PC-9 (cell line): ENCODE measurements around the gene C7. TPM values are rescaled to one million over a fixed set of nuclear protein-coding genes. Genes with fewer than 3 reads are reported as not detected.

Source experiments
- BruUV-seq: library from RNA; stranded (reverse); fragments of 400-500 nt; replicated peaks from 2 replicates; lab custom pipeline; 2021; lab: Mats Ljungman, UMichigan
- CTCF ChIA-PET: fragments of 300-600 bp; sonication (Branson Sonifier 250); formaldehyde crosslinking; loops from one replicate; lab custom pipeline; 2022; ENCODE audit warnings: antibody characterized with exemption; lab: Charles Lee
- POLR2A ChIA-PET: fragments of 300-600 bp; sonication (Branson Sonifier 250); formaldehyde crosslinking; loops from one replicate; lab custom pipeline; 2022; ENCODE audit warnings: antibody characterized with exemption; ENCODE audit not compliant: unreplicated experiment; lab: Charles Lee
- DNase-seq, 2 experiments: peaks; one replicate each; pipeline versions ENCODE4 v3.0.0 to v3.0.0-alpha.2; 2015 to 2022; ENCODE audit warnings: mixed read lengths in 1 of 2
- H2AFZ ChIP-seq: fragments of 200-600 bp; sonication (generic); 2 replicates; pipeline ENCODE4 v1.8.1; 2017; ENCODE audit warnings: antibody characterized with exemption
- H3F3A ChIP-seq: fragments of 200-600 bp; sonication (generic); 2 replicates; pipeline ENCODE4 v1.8.1; 2017; ENCODE audit warnings: antibody characterized with exemption, mild to moderate bottlenecking, low read depth; ENCODE audit not compliant: insufficient read depth
- H3K27ac ChIP-seq: fragments of 200-600 bp; sonication (generic); 2 replicates; pipeline ENCODE4 v1.6.1; 2016; ENCODE audit warnings: mixed run types
- H3K27me3 ChIP-seq: fragments of 200-600 bp; sonication (generic); 2 replicates; pipeline ENCODE4 v1.6.1; 2016; ENCODE audit warnings: low read depth, mixed run types; ENCODE audit not compliant: insufficient read depth
- H3K36me3 ChIP-seq: fragments of 200-600 bp; sonication (generic); 2 replicates; pipeline ENCODE4 v1.6.1; 2016; ENCODE audit warnings: low read depth, mixed run types
- H3K4me1 ChIP-seq: fragments of 200-600 bp; sonication (generic); replicated peaks from 2 replicates; pipeline ENCODE4 v1.6.1; 2016; ENCODE audit warnings: mixed run types; ENCODE audit not compliant: insufficient read depth
- H3K4me2 ChIP-seq: fragments of 200-600 bp; sonication (generic); 2 replicates; pipeline ENCODE4 v1.6.1; 2017; ENCODE audit warnings: mixed run types
- H3K4me3 ChIP-seq: fragments of 200-600 bp; sonication (generic); 2 replicates; pipeline ENCODE4 v1.6.1; 2016; ENCODE audit warnings: mixed run types
- H3K79me2 ChIP-seq: fragments of 200-600 bp; sonication (generic); 2 replicates; pipeline ENCODE4 v1.6.1; 2017; ENCODE audit warnings: low read depth, mixed run types
- H3K9me2 ChIP-seq: fragments of 200-600 bp; sonication (generic); 2 replicates; pipeline ENCODE4 v1.8.1; 2017; ENCODE audit warnings: mild to moderate bottlenecking; ENCODE audit not compliant: insufficient read depth
- H3K9me3 ChIP-seq: fragments of 200-600 bp; sonication (generic); 2 replicates; pipeline ENCODE4 v1.8.1; 2016; ENCODE audit warnings: low read depth; ENCODE audit not compliant: insufficient read depth
- H4K20me1 ChIP-seq: fragments of 200-600 bp; sonication (generic); 2 replicates; pipeline ENCODE4 v1.8.1; 2017; ENCODE audit not compliant: insufficient read depth
- CTCF ChIP-seq: fragments of 200-600 bp; sonication (generic); conservative IDR thresholded peaks from 2 replicates; pipeline ENCODE4 v1.6.1; 2017; ENCODE audit warnings: mixed run types, antibody characterized with exemption, mild to moderate bottlenecking, moderate library complexity
- EZH2 ChIP-seq: fragments of 200-600 bp; sonication (generic); IDR thresholded peaks from 2 replicates; pipeline ENCODE4 v1.8.0; 2017; ENCODE audit warnings: antibody characterized with exemption, low read depth
- intact Hi-C: fragments of 100-400 bp; cut with micrococcal nuclease; formaldehyde crosslinking; loops from one replicate; pipeline ENCODE4 v1.10.0; 2022; ENCODE audit not compliant: unreplicated experiment
- total RNA-seq: library from RNA; stranded (reverse); gene quantifications from 2 replicates; pipeline ENCODE4 v1.2.3, GENCODE V29; 2021

Gene C7
- total RNA-seq, 1 experiment from 2014 or later = not detected

- CTCF ChIA-PET = no interaction called here
Measured at GRCh38 chr5:40932766-40933165, 23.5 kb downstream of the C7 start.

GRCh38 chr5:40937075-40937474, 27.8 kb downstream of the C7 start:
- no peak overlapping the region for H2AFZ ChIP-seq
- ChIA-PET CTCF (no interaction called here), POLR2A (no interaction called here)
- no peaks in the 10 kb centered on the region; the same call in 1 of the 2 replicates for H3K9me3 ChIP-seq
- H4K20me1 ChIP-seq = no peaks in the 10 kb centered on the region
- H3K27me3 ChIP-seq = no peaks in the 10 kb centered on the region
- DNase-seq = no peak
- H3F3A ChIP-seq = no peaks in the 10 kb centered on the region
- H3K9me2 ChIP-seq = no peaks in the 10 kb centered on the region; the same call in 1 of the 2 replicates
- H3K4me1 ChIP-seq = no peaks in the 10 kb centered on the region
- H3K4me3 ChIP-seq = no peak overlapping the region
- no peak overlapping the region for H3K4me2 ChIP-seq
- H3K79me2 ChIP-seq = no peaks in the 10 kb centered on the region
- TF ChIP-seq CTCF (no peak), EZH2 (no peak)
- intact Hi-C loops = no loop called here
- no peak overlapping the region for H3K27ac ChIP-seq
- BruUV-seq = no TSS peak
- H3K36me3 ChIP-seq = no peaks in the 10 kb centered on the region

More at GRCh38 chr5:40932766-40933165, 23.5 kb downstream of the C7 start:
- no peaks in the 10 kb centered on the region for H3K9me2 ChIP-seq
- no peaks in the 10 kb centered on the region for H3K36me3 ChIP-seq
- POLR2A ChIA-PET = no interaction called here
- peak overlapping the region; percentile 36 for H2AFZ ChIP-seq
- no peak for TF ChIP-seq EZH2
- TF ChIP-seq CTCF = no peak
- no peak overlapping the region for H3K27ac ChIP-seq
- H3K27me3 ChIP-seq = no peaks in the 10 kb centered on the region
- H3K4me3 ChIP-seq = no peak overlapping the region
- no peaks in the 10 kb centered on the region for H3K79me2 ChIP-seq
- no peak overlapping the region for H3K4me2 ChIP-seq
- no peaks in the 10 kb centered on the region for H4K20me1 ChIP-seq
- no TSS peak for BruUV-seq
- no peaks in the 10 kb centered on the region for H3K4me1 ChIP-seq
- intact Hi-C loops = no loop called here
- H3F3A ChIP-seq = no peaks in the 10 kb centered on the region
- H3K9me3 ChIP-seq = no peaks in the 10 kb centered on the region; the same call in 1 of the 2 replicates
- no peak for DNase-seq

GRCh38 chr5:40939753-40940152, 30.5 kb downstream of the C7 start:
- H4K20me1 ChIP-seq = no peaks in the 10 kb centered on the region
- H3K9me2 ChIP-seq = no peaks in the 10 kb centered on the region; the same call in 1 of the 2 replicates
- H3K9me3 ChIP-seq = no peaks in the 10 kb centered on the region
- no peak for TF ChIP-seq EZH2
- no peak for TF ChIP-seq CTCF
- no peaks in the 10 kb centered on the region for H3K79me2 ChIP-seq
- no peaks in the 10 kb centered on the region for H3F3A ChIP-seq
- ChIA-PET POLR2A (no interaction called here), CTCF (no interaction called here)
- H3K4me3 ChIP-seq = no peak overlapping the region
- DNase-seq = no peak
- BruUV-seq = no TSS peak
- intact Hi-C loops = no loop called here
- no peaks in the 10 kb centered on the region for H3K4me1 ChIP-seq
- no peaks in the 10 kb centered on the region for H3K36me3 ChIP-seq
- peak overlapping the region; percentile 55; the same call in 1 of the 2 replicates for H2AFZ ChIP-seq
- no peaks in the 10 kb centered on the region for H3K27me3 ChIP-seq
- H3K27ac ChIP-seq = no peak overlapping the region
- H3K4me2 ChIP-seq = no peak overlapping the region
